Measurements from ENCODE around the gene MSANTD2. TPM values are rescaled to one million over a fixed set of nuclear protein-coding genes. Genes with fewer than 3 reads are reported as not detected.
A peak's percentile ranks its signal among the peaks of the same experiment; 100 is the strongest.

The MSANTD2 gene
- total RNA-seq, 1 donor from 2014 or later, result 5.3 TPM

DNA sequence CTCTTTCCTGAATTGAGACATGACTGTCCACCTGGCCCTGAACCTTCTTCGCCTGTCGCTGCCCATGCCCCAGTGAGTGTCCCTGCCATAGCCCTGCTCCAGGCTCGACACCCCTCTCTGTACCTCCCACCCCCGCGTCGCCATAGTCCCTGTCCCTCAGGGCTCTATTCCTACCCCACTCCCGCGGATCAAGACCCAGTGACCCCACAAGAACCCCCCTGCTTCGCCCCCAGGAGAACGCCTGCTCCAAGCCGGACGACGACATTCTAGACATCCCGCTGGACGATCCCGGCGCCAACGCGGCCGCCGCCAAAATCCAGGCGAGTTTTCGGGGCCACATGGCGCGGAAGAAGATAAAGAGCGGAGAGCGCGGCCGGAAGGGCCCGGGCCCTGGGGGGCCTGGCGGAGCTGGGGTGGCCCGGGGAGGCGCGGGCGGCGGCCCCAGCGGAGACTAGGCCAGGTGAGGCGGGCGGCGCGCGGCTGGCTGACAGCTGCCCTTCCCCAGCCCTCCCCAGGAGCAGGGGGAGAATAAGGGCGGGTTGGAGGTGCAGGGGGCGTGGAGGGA is 54.9 kb downstream of the MSANTD2 start:
- DNase-seq (ENCODE audit: low spot score), result no peak
- intact Hi-C loops (cut with DNase I), result no loop called here

DNA sequence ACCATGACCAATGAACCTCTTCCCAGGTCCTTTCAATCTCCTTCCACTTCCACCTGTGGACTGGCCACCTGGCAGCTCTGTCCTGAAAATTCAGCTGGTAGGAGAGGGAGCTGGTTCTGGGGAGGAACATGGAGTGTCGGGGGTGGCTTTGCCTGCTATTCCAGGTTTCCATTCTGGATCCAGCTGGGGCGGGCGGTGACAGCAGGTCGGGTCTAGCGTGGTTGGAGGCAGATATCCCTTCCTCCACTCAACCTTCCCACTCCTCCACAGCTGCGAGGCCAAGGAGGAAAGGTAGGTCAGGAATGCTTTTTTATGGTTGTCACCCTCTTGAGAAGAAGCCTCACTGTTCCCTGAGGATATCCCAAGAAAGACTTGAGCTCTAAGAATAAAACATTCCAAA is 57.2 kb downstream of the MSANTD2 start:
- no peak for DNase-seq (ENCODE audit: low spot score)
- intact Hi-C loops (cut with DNase I), result loop anchor here (5.0 kb wide), 1 partner anchor 71 kb away; the partner anchor contains the start of genes SIAE and SPA17

DNA sequence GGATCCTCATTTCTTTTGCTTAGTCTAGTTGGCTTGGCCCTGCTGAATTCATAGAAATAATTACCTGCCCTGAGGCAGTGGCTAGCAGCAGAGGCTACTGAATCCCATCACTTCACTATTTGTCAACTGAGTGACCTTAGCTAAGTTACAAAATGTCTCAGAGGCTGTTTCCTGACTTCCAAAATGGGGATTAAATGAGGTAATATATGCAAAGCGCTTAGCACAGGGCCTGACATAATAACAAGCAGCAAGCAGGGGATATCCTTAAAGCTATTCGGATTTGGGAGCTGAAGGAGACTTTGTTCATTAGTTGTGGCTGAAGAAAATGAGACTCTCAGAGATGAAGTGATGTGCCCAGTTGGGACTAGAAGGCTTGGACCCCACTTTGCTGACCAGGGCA is 57.7 kb downstream of the MSANTD2 start:
- intact Hi-C loops (cut with DNase I), result loop anchor here (5.0 kb wide), 1 partner anchor 70 kb away; the partner anchor contains the start of genes SIAE and SPA17
- no peak for DNase-seq (ENCODE audit: low spot score)

DNA sequence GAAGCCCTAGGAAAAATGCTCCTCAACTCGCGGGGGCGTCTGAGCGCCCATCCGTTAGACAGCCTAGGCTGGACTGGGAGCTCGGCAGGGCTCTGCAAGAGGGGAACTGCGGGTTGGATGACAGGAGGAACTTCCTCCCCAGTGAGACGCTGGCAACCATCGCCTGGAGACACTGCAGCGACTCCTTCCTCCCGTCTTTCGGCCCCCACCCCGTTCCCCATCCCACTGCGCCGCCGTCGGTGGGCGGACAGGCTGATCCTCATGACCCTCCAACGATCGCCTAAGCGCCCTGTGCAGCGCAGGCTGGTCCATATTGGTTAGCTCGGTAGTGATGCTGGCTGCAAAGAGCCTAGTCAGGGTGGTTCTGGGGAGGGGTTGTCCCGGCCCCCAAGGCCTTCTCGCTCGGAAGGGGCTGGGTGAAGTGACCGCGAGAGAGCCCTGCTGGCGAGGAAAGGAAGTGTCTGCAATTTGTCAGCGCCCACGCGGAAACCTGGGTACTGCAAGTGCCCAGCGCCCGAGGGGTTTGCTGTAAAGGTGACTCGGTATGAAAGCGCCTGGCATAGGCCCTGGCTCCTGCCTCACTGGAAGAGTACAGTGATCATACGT is 59.8 kb downstream of the MSANTD2 start:
- intact Hi-C loops (cut with DNase I), result loop anchor here (5.0 kb wide), 1 partner anchor 68 kb away; the partner anchor contains the start of genes SIAE and SPA17
- no peak for DNase-seq (ENCODE audit: low spot score)

- DNase-seq (ENCODE audit: low spot score), result peak; percentile 93
- intact Hi-C loops (cut with DNase I), result loop anchor here (5.0 kb wide), 1 partner anchor 67 kb away; the partner anchor contains the start of genes SIAE and SPA17
These were observed 60.5 kb downstream of the MSANTD2 start, which contains the start of gene NRGN for GRCh38 chr11:124739479-124740276. Gene NRGN, plus strand, starts transcription at chr11:124739942. Its CDS starts 143 bp downstream, at chr11:124740085.

- intact Hi-C loops (cut with DNase I), result no loop called here
- no peak for DNase-seq (ENCODE audit: low spot score)
These were observed 61.3 kb downstream of the MSANTD2 start for GRCh38 chr11:124738713-124739478.

DNA sequence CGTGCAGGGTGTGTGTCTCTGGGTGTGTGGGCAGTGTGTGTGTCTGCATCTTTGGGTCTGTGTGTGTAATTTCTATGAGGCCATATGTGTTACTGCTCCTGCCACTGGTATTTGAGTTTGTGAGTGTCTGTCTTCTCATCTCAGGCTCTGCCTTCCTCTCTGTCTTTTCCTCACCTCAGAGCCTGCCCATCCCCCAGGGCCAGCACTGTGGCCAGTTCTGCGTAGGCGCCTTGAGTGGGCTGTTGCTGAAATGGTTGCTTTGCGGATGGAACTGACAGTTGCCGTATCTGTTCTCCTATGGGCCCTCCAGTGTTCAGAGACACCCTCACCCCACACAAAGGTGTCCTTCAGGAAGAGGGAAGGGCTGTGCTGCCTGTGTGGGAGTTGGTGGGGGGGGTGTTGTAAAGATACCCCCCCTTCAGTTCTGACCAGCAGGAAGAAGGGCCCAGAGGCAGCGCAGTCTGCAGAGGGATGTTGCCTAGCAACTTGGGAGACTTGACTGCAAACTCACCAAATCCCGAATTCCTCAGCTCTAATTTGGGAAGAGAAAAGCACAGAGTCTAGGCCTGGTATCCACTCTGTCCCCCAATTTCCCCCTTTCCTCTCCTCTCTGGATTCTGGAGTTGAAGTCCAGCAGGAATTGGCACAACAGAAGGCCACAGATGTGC is 62.4 kb downstream of the MSANTD2 start:
- no peak for DNase-seq (ENCODE audit: low spot score)
- intact Hi-C loops (cut with DNase I), result no loop called here

- intact Hi-C loops (cut with DNase I), result no loop called here
- DNase-seq (ENCODE audit: low spot score), result no peak
These were observed 63.5 kb downstream of the MSANTD2 start for GRCh38 chr11:124736736-124737135.

GRCh38 chr11:124732230-124732629 is 68.0 kb downstream of the MSANTD2 start:
- intact Hi-C loops (cut with DNase I), result no loop called here
- no peak for DNase-seq (ENCODE audit: low spot score)

GRCh38 chr11:124729571-124729970 is 70.6 kb downstream of the MSANTD2 start:
- intact Hi-C loops (cut with DNase I), result no loop called here
- no peak for DNase-seq (ENCODE audit: low spot score)

DNA sequence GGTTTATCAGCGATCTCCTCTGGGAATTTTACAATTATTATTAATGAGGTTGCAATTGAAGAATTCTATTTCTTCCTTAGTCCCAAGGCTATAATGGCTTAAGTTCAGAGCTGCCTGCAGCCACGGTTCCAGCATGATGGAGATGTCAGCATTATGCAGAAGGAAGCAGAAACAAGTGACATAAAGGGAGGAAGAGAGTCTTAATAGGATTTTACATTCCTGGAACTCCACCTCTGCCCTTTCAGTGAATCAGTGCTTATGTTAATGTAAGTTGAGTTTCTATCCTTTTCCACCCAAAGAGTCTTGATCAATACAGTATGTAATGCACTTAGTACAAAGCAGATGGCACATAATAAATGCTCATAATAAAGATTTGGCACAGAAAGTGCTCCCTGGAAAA is 72.1 kb downstream of the MSANTD2 start:
- no peak for DNase-seq (ENCODE audit: low spot score)
- intact Hi-C loops (cut with DNase I), result no loop called here

GRCh38 chr11:124727474-124727873 is 72.7 kb downstream of the MSANTD2 start:
- intact Hi-C loops (cut with DNase I), result no loop called here
- DNase-seq (ENCODE audit: low spot score), result no peak

DNA sequence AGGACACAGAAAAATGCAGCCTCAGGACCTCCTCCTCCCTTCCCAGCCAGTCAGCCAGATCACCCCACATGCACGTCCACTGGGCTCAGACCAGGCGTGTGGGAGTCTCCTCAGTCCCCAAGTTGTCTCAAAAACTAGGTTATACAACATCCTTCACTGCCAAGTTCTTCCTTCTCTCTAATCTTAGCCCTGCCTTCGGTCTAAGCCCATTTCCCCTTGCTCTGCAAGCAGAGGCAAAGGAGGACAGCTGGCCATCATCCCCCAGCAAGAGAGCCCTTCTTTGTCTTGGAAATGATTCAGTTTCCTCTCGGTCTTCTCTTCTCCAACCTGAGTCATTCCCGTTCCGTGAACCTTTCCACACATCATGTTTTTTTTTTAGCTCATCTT is 74.5 kb downstream of the MSANTD2 start:
- intact Hi-C loops (cut with DNase I), result no loop called here
- no peak for DNase-seq (ENCODE audit: low spot score)

GRCh38 chr11:124724979-124725718 is 75.1 kb downstream of the MSANTD2 start:
- intact Hi-C loops (cut with DNase I), result loop anchor here (5.0 kb wide), 1 partner anchor 48 kb away; no protein-coding TSS in a partner anchor
- DNase-seq (ENCODE audit: low spot score), result no peak

- intact Hi-C loops (cut with DNase I), result loop anchor here (5.0 kb wide), 1 partner anchor 45 kb away; no protein-coding TSS in a partner anchor
- DNase-seq (ENCODE audit: low spot score), result no peak
These were observed 78.0 kb downstream of the MSANTD2 start for GRCh38 chr11:124722176-124722575.

DNA sequence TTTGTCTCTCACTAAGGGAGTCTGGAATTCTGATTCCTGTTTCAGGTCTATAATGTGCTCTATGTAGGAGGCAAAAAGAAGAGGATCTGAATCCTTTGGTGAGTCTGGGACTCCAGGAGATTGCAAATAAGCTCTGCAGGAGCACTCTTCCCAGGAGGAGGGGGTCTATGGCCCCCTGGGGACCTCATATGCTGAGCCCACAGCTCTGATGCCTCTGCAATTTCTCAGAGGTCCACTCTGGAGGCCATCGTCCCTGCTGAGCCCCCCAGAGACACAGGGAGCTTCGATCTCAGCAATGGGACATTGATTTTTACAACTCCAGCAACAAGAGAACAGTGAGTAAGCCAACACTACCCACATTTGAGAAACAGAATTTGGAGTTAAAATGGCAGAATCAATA is 80.7 kb downstream of the MSANTD2 start:
- no peak for DNase-seq (ENCODE audit: low spot score)
- intact Hi-C loops (cut with DNase I), result no loop called here

GRCh38 chr11:124718801-124719200 is 81.4 kb downstream of the MSANTD2 start:
- no peak for DNase-seq (ENCODE audit: low spot score)

More at GRCh38 chr11:124718801-124719200, 81.4 kb downstream of the MSANTD2 start:
- intact Hi-C loops (cut with DNase I), result no loop called here
